HepG2 (cell line): ENCODE measurements around the gene ZNF687. TPM values are rescaled to one million over a fixed set of nuclear protein-coding genes. Genes with fewer than 3 reads are reported as not detected.

Experiments
- CBX5 ChIP-seq: sonication (generic); formaldehyde crosslinking; IDR thresholded peaks from 2 replicates; pipeline ENCODE4 v1.4.0; 2020; ENCODE audit warnings: missing genetic modification reagents, borderline replicate concordance
- FOXK2 ChIP-seq: fragments of 450-650 bp; IDR thresholded peaks from 2 replicates; pipeline ENCODE4 v1.6.1; 2016
- GABPB1 ChIP-seq: IDR thresholded peaks from 2 replicates; pipeline ENCODE4 v1.6.1; 2016; ENCODE audit warnings: mild to moderate bottlenecking, missing genetic modification reagents, moderate library complexity, missing compliant biosample characterization
- HCFC1 ChIP-seq: fragments of 150-350 bp; IDR thresholded peaks from 2 replicates; pipeline ENCODE4 v1.6.1; 2014; ENCODE audit warnings: low read depth, low read length
- KDM5B ChIP-seq: sonication (generic); formaldehyde crosslinking; IDR thresholded peaks from 2 replicates; pipeline ENCODE4 v1.4.0; 2020; ENCODE audit warnings: missing genetic modification reagents, mild to moderate bottlenecking, borderline replicate concordance
- MTF2 ChIP-seq: sonication (generic); formaldehyde crosslinking; IDR thresholded peaks from 2 replicates; pipeline ENCODE4 v1.5.0; 2020; ENCODE audit warnings: missing genetic modification reagents, borderline replicate concordance
- PHB2 ChIP-seq: fragments of 450-650 bp; IDR thresholded peaks from 2 replicates; pipeline ENCODE4 v1.6.1; 2018; ENCODE audit not compliant: partially characterized antibody
- RBFOX2 ChIP-seq: fragments of 200-400 bp; formaldehyde crosslinking; IDR thresholded peaks from 2 replicates; pipeline ENCODE4 v1.6.1; 2017; ENCODE audit warnings: low read depth, mild to moderate bottlenecking, low read length
- SKI ChIP-seq: fragments of 450-650 bp; IDR thresholded peaks from one replicate; pipeline ENCODE4 v1.6.1; 2018; ENCODE audit warnings: mild to moderate bottlenecking; ENCODE audit not compliant: partially characterized antibody
- SMAD1 ChIP-seq: sonication (generic); formaldehyde crosslinking; IDR thresholded peaks from 2 replicates; pipeline ENCODE4 v1.4.0; 2020; ENCODE audit warnings: missing genetic modification reagents, low read depth, mild to moderate bottlenecking, borderline replicate concordance
- TBX3 ChIP-seq: fragments of 450-650 bp; IDR thresholded peaks from 2 replicates; pipeline ENCODE4 v1.6.1; 2017; ENCODE audit warnings: antibody characterized with exemption, mild to moderate bottlenecking, inconsistent platforms, borderline replicate concordance
- TFDP1 ChIP-seq: IDR thresholded peaks from 2 replicates; pipeline ENCODE4 v1.6.1; 2016; ENCODE audit warnings: missing compliant biosample characterization, missing genetic modification reagents, borderline replicate concordance
- YEATS2 ChIP-seq: sonication (generic); formaldehyde crosslinking; IDR thresholded peaks from 2 replicates; pipeline ENCODE4 v1.4.0; 2020; ENCODE audit warnings: missing genetic modification reagents, borderline replicate concordance
- ZFP91 ChIP-seq: sonication (generic); formaldehyde crosslinking; IDR thresholded peaks from 2 replicates; pipeline ENCODE4 v1.9.0; 2022; ENCODE audit warnings: missing genetic modification reagents, mild to moderate bottlenecking, borderline replicate concordance
- ZNF143 ChIP-seq: sonication (generic); formaldehyde crosslinking; IDR thresholded peaks from 2 replicates; pipeline ENCODE4 v1.4.0; 2020; ENCODE audit warnings: missing genetic modification reagents
- ZNF451 ChIP-seq: sonication (generic); formaldehyde crosslinking; IDR thresholded peaks from 2 replicates; pipeline ENCODE4 v1.5.0; 2020; ENCODE audit warnings: mild to moderate bottlenecking, missing genetic modification reagents
- ZNF484 ChIP-seq: sonication (generic); formaldehyde crosslinking; IDR thresholded peaks from 2 replicates; pipeline ENCODE4 v1.5.1; 2020; ENCODE audit warnings: mild to moderate bottlenecking, low read depth, missing genetic modification reagents, borderline replicate concordance
- ZNF567 ChIP-seq: sonication (generic); formaldehyde crosslinking; IDR thresholded peaks from 2 replicates; pipeline ENCODE4 v1.8.1; 2023; ENCODE audit warnings: mild to moderate bottlenecking, missing genetic modification reagents, borderline replicate concordance
- ZNF746 ChIP-seq: sonication (generic); formaldehyde crosslinking; IDR thresholded peaks from 2 replicates; pipeline ENCODE4 v1.8.0; 2022; ENCODE audit warnings: mild to moderate bottlenecking, missing genetic modification reagents
- polyA plus RNA-seq, 8 experiments: library from polyadenylated mRNA; depleted of rRNA in 3 of 8; stranded (reverse) in 7 of 8; unstranded in 1 of 8; fragments of >200 nt; fragmentation: Illumina TruSeq in 4 of 8; extraction: Trizol in 4 of 8; gene quantifications; 2 replicates each; pipeline versions ENCODE4 v1.2.1 to v1.2.3, GENCODE V29; 2011 to 2016; ENCODE audit warnings: low read depth in 4 of 8, missing spikeins in 1 of 8, mixed read lengths in 1 of 8; ENCODE audit not compliant: insufficient read depth in 1 of 8
- total RNA-seq, 5 experiments: library from RNA; depleted of rRNA; stranded (reverse); fragments of >200 nt; fragmentation: Illumina TruSeq; extraction: Trizol; gene quantifications; 2 replicates each; pipeline ENCODE4 v1.2.3, GENCODE V29; 2016; ENCODE audit warnings: low read depth in 1 of 5
- TF ChIP-seq, protein P1 (sequence below): sonication (generic); formaldehyde crosslinking; IDR thresholded peaks from 2 replicates; pipeline ENCODE4 v1.5.0; 2020; ENCODE audit warnings: missing genetic modification reagents, mild to moderate bottlenecking, borderline replicate concordance
- TF ChIP-seq, protein P2 (sequence below): sonication (generic); formaldehyde crosslinking; IDR thresholded peaks from 2 replicates; pipeline ENCODE4 v1.8.1; 2023; ENCODE audit warnings: mild to moderate bottlenecking, inconsistent platforms, moderate library complexity, missing genetic modification reagents, borderline replicate concordance

Gene ZNF687
- total and polyA plus RNA-seq, 2 of the 13 experiments (the other 11 are each of a cell fraction or from before 2014, with no cell fraction given) = 14.1 to 16.5 TPM

- TF ChIP-seq, protein P1, sequence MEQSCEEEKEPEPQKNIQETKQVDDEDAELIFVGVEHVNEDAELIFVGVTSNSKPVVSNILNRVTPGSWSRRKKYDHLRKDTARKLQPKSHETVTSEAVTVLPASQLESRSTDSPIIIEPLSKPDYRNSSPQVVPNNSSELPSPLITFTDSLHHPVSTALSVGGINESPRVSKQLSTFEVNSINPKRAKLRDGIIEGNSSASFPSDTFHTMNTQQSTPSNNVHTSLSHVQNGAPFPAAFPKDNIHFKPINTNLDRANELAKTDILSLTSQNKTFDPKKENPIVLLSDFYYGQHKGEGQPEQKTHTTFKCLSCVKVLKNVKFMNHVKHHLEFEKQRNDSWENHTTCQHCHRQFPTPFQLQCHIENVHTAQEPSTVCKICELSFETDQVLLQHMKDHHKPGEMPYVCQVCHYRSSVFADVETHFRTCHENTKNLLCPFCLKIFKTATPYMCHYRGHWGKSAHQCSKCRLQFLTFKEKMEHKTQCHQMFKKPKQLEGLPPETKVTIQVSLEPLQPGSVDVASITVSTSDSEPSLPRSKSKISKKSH (CRISPR knock-in tag) = peak; percentile 53; the same call in 1 of the 2 replicates
- TF ChIP-seq YEATS2 (CRISPR knock-in tag) (peak; percentile 71; the same call in 1 of the 2 replicates), ZNF143 (CRISPR knock-in tag) (peak; percentile 92), ZNF746 (CRISPR knock-in tag) (0 out of 2 replicates have a peak, but pooled peaks have one; percentile 24), SMAD1 (CRISPR knock-in tag) (0 out of 2 replicates have a peak, but pooled peaks have one; percentile 19), CBX5 (CRISPR knock-in tag) (peak; percentile 13; the same call in 1 of the 2 replicates), FOXK2 (0 out of 2 replicates have a peak, but pooled peaks have one; percentile 21), ZFP91 (peak; percentile 76; the same call in 1 of the 2 replicates), KDM5B (0 out of 2 replicates have a peak, but pooled peaks have one; percentile 41), HCFC1 (peak; percentile 79), SKI (no peak), MTF2 (no peak), TFDP1 (CRISPR knock-in tag) (peak; percentile 64; the same call in 1 of the 2 replicates), GABPB1 (CRISPR knock-in tag) (peak; percentile 97), TBX3 (peak; percentile 50; the same call in 1 of the 2 replicates), PHB2 (no peak), ZNF567 (CRISPR knock-in tag) (no peak), ZNF484 (no peak), RBFOX2 (peak; percentile 78), ZNF451 (no peak)
- TF ChIP-seq, protein P2, sequence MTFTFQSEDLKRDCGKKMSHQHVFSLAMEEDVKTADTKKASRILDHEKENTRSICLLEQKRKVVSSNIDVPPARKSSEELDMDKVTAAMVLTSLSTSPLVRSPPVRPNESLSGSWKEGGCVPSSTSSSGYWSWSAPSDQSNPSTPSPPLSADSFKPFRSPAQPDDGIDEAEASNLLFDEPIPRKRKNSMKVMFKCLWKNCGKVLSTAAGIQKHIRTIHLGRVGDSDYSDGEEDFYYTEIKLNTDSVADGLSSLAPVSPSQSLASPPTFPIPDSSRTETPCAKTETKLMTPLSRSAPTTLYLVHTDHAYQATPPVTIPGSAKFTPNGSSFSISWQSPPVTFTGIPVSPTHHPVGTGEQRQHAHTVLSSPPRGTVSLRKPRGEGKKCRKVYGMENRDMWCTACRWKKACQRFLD (CRISPR knock-in tag) = no peak
These were observed 27.6 kb upstream of the ZNF687 start, which contains the start of gene PSMD4 (continued) for GRCh38 chr1:151254217-151255213.
